Measurements from ENCODE around the gene BRD3. TPM values are rescaled to one million over a fixed set of nuclear protein-coding genes. Genes with fewer than 3 reads are reported as not detected.
A peak's percentile ranks its signal among the peaks of the same experiment; 100 is the strongest.

BRD3 gene
- total and polyA plus RNA-seq, 2 donors from 2014 or later, result 7.7 to 46.2 TPM

DNA sequence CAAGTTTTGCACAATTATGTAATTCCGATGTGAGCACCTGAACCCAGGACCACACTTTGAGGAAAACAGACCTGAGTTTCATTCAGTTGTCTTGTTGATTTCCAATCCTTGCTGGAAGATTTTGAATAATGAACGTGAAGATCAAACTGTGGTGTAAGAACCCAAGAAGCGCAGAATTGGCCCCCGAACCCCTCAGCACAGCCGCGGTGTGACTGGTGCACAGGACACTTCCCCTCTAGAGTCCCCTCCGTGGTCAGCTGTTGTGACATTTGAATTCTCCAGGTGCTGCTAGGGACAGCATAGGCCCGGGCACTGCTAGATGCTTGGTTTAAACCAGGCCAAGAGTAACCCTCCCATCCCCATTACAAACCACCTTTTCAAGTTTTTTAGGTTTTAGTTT lies 40.8 kb downstream of the BRD3 start:
- H3K27me3 ChIP-seq (ENCODE audit: control insufficient read depth, insufficient read depth, low read length), result no peaks in the 10 kb centered on the region
- H3K4me1 ChIP-seq (ENCODE audit: control insufficient read depth in 2 of 3, insufficient read depth in 2 of 3, low read depth in 1 of 3, low read length in 3 of 3), result peaks cover 0 to 4% (median 0%) of the 10 kb centered on the region in 3 donors
- H3K4me3 ChIP-seq (ENCODE audit: low read length in 3 of 3), result no peak overlapping the region
- no peak overlapping the region for H3K27ac ChIP-seq (ENCODE audit: low read depth in 2 of 2, low read length in 2 of 2)
- FAIRE-seq (no peak), DNase-seq (peak in 1 of 5 donors; percentile 78)
- H3K9ac ChIP-seq (ENCODE audit: low read length in 3 of 3), result no peak overlapping the region
- no peaks in the 10 kb centered on the region for H3K9me3 ChIP-seq (ENCODE audit: control insufficient read depth in 2 of 3, insufficient read depth in 1 of 3, low read length in 3 of 3)
- peaks cover 0 to 9% (median 0%) of the 10 kb centered on the region in 3 donors for H3K36me3 ChIP-seq (ENCODE audit: control insufficient read depth in 2 of 3, insufficient read depth in 3 of 3, low read length in 3 of 3)
- intact Hi-C loops (cut with DNase I), result no loop called here
- TF ChIP-seq, protein P1, sequence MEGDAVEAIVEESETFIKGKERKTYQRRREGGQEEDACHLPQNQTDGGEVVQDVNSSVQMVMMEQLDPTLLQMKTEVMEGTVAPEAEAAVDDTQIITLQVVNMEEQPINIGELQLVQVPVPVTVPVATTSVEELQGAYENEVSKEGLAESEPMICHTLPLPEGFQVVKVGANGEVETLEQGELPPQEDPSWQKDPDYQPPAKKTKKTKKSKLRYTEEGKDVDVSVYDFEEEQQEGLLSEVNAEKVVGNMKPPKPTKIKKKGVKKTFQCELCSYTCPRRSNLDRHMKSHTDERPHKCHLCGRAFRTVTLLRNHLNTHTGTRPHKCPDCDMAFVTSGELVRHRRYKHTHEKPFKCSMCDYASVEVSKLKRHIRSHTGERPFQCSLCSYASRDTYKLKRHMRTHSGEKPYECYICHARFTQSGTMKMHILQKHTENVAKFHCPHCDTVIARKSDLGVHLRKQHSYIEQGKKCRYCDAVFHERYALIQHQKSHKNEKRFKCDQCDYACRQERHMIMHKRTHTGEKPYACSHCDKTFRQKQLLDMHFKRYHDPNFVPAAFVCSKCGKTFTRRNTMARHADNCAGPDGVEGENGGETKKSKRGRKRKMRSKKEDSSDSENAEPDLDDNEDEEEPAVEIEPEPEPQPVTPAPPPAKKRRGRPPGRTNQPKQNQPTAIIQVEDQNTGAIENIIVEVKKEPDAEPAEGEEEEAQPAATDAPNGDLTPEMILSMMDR (IDR thresholded peaks at IDR 0.05; ENCODE audit: borderline replicate concordance, extremely low read depth, insufficient read depth), result no peak

DNA sequence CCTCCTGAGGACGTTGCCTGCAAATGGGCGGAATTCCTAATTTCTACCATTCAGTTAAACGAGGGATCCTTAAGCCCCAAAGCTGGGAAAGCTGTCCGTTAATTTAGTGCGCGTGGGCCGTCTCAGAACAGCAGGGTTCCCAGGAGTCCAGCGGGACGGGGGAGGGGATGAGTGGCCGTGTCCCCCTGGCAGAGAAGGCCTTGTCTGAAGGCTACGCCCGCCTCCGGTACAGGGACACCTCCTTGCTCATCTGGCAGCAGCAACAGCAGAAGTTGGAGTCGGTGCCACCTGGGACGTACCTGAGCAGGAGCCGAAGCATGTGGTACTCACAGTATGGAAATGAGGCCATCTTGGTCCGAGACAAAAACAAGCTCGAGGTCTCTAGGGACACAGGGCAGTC lies 41.2 kb downstream of the BRD3 start:
- Histone ChIP-seq H3K4me3 (ENCODE audit: low read length in 3 of 3) (no peak overlapping the region), H3K9ac (ENCODE audit: low read length in 3 of 3) (no peak overlapping the region), H3K27ac (ENCODE audit: low read depth in 2 of 2, low read length in 2 of 2) (no peak overlapping the region), H3K36me3 (ENCODE audit: control insufficient read depth in 2 of 3, insufficient read depth in 3 of 3, low read length in 3 of 3) (peaks cover 0 to 7% (median 0%) of the 10 kb centered on the region in 3 donors), H3K9me3 (ENCODE audit: control insufficient read depth in 2 of 3, insufficient read depth in 1 of 3, low read length in 3 of 3) (no peaks in the 10 kb centered on the region), H3K27me3 (ENCODE audit: control insufficient read depth, insufficient read depth, low read length) (no peaks in the 10 kb centered on the region), H3K4me1 (ENCODE audit: control insufficient read depth in 2 of 3, insufficient read depth in 2 of 3, low read depth in 1 of 3, low read length in 3 of 3) (peaks cover 0 to 4% (median 0%) of the 10 kb centered on the region in 3 donors)
- intact Hi-C loops (cut with DNase I), result no loop called here
- FAIRE-seq (no peak), DNase-seq (peak in 2 of 5 donors; percentile 74 to 86)
- TF ChIP-seq, protein P1 (IDR thresholded peaks at IDR 0.05; ENCODE audit: borderline replicate concordance, extremely low read depth, insufficient read depth), result no peak

DNA sequence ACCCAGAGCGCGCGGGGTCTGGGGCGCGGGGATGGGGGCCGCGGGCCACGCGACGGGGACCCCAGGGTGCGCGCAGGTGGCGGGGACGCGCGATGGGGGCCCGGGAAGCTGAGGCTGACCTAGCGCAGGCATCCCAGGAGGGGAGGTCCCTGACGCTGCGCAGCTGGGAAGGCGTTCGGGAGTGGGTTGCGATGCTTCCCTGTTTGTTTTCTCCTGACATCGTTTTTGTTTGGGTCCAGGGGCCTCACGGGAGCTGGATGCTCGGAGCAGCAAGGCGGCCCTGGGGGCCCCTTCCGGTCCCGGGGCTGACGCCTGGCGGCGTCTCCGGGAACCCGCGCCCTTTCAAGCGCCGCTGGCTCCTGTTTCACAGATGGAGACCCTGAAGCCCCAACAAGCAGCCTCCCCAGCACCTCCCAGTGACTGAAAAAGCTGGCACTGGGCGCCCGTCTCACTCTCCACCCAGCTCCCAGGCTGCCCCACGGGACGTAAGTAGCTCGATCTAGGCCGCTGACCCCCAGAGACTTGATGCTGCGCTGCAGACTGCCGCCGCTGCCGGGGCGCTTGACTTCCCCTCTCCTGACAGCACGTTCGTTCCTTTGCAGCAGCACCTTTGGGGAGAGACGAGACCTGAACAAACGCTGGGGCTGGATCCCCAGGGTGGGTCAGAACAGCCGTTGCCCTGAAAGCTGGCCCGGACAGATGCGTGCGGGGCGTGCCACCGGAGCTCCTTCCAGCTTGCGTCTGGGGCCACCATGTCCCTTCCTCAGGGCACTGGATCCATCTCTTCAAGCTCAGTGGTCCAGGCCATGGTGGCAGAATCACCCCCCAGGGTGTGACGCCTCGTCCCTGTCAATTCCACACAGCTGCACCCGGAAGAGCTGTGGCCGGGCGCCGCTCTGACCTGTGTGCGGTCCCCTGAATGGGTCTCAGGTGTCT lies 42.0 kb downstream of the BRD3 start:
- TF ChIP-seq, protein P1 (IDR thresholded peaks at IDR 0.05; ENCODE audit: borderline replicate concordance, extremely low read depth, insufficient read depth), result no peak
- peak overlapping the region; percentile 23 to 32 for H3K27ac ChIP-seq (ENCODE audit: low read depth in 2 of 2, low read length in 2 of 2)

More for the DNA sequence above, 42.0 kb downstream of the BRD3 start:
- Histone ChIP-seq H3K36me3 (ENCODE audit: control insufficient read depth in 2 of 3, insufficient read depth in 3 of 3, low read length in 3 of 3) (peaks cover 0 to 2% (median 0%) of the 10 kb centered on the region in 3 donors), H3K4me3 (ENCODE audit: low read length in 3 of 3) (peak overlapping the region; percentile 67 to 72 (median 72)), H3K27me3 (ENCODE audit: control insufficient read depth, insufficient read depth, low read length) (no peaks in the 10 kb centered on the region), H3K9me3 (ENCODE audit: control insufficient read depth in 2 of 3, insufficient read depth in 1 of 3, low read length in 3 of 3) (no peaks in the 10 kb centered on the region), H3K4me1 (ENCODE audit: control insufficient read depth in 2 of 3, insufficient read depth in 2 of 3, low read depth in 1 of 3, low read length in 3 of 3) (peaks cover 0 to 4% (median 0%) of the 10 kb centered on the region in 3 donors), H3K9ac (ENCODE audit: low read length in 3 of 3) (peak overlapping the region in 2 of 3 donors; percentile 34 to 47)
- peak in 4 of 5 donors; percentile 56 to 88 (median 74) for DNase-seq
- FAIRE-seq, result no peak
- intact Hi-C loops (cut with DNase I), result no loop called here
